ENCODE measurements around the gene BOLA2.
A peak's percentile ranks its signal among the peaks of the same experiment; 100 is the strongest.
"Not testable (repeated sequence)": the region's sequence is repeated elsewhere in the genome, so short reads cannot be mapped to it uniquely, and the experiment has no call there.

Gene BOLA2

GRCh38 chr16:29454269-29454668 lies at the start of gene BOLA2, which contains the start of gene SLX1B:
Gene BOLA2, minus strand, starts transcription at chr16:29454351. Its CDS starts 98 bp downstream, at chr16:29454253.
Gene SLX1B, plus strand, starts transcription at chr16:29454533.
- not testable (repeated sequence) for DNase-seq (ENCODE audit: low read depth, low spot score)

GRCh38 chr16:29482276-29482675 lies 28.1 kb upstream of the BOLA2 start:
- DNase-seq (ENCODE audit: low read depth, low spot score), result not testable (repeated sequence)

GRCh38 chr16:29472065-29472464 lies 17.9 kb upstream of the BOLA2 start:
- not testable (repeated sequence) for DNase-seq (ENCODE audit: low read depth, low spot score)

GRCh38 chr16:29469660-29470059 lies 15.5 kb upstream of the BOLA2 start:
- DNase-seq (ENCODE audit: low read depth, low spot score), result peak; percentile 13

- DNase-seq (ENCODE audit: low read depth, low spot score), result not testable (repeated sequence)
Measured at GRCh38 chr16:29467654-29468366, 13.7 kb upstream of the BOLA2 start.

- DNase-seq (ENCODE audit: low read depth, low spot score), result not testable (repeated sequence)
Measured at GRCh38 chr16:29466904-29467303, 12.8 kb upstream of the BOLA2 start.

- not testable (repeated sequence) for DNase-seq (ENCODE audit: low read depth, low spot score)
Measured at GRCh38 chr16:29465985-29466824, 12.1 kb upstream of the BOLA2 start.

GRCh38 chr16:29460647-29461030 lies 6.5 kb upstream of the BOLA2 start:
- not testable (repeated sequence) for DNase-seq (ENCODE audit: low read depth, low spot score)

GRCh38 chr16:29459706-29460646 lies 5.8 kb upstream of the BOLA2 start, which contains the start of gene SULT1A4:
Gene SULT1A4, plus strand, starts transcription at chr16:29459913. Its CDS starts 1,473 bp downstream, at chr16:29461386.
- DNase-seq (ENCODE audit: low read depth, low spot score), result not testable (repeated sequence)

GRCh38 chr16:29457660-29458059 lies 3.5 kb upstream of the BOLA2 start:
- not testable (repeated sequence) for DNase-seq (ENCODE audit: low read depth, low spot score)

- not testable (repeated sequence) for DNase-seq (ENCODE audit: low read depth, low spot score)
Measured at GRCh38 chr16:29454828-29455227, 677 bp upstream of the BOLA2 start.

- not testable (repeated sequence) for DNase-seq (ENCODE audit: low read depth, low spot score)
Measured at GRCh38 chr16:29453754-29454153, 397 bp downstream of the BOLA2 start.

GRCh38 chr16:29425390-29425789 lies 28.8 kb downstream of the BOLA2 start:
- not testable (repeated sequence) for DNase-seq (ENCODE audit: low read depth, low spot score)

- DNase-seq (ENCODE audit: low read depth, low spot score), result not testable (repeated sequence)
Measured at GRCh38 chr16:29423587-29423986, 30.6 kb downstream of the BOLA2 start.

GRCh38 chr16:29405249-29405648 lies 48.9 kb downstream of the BOLA2 start:
- DNase-seq (ENCODE audit: low read depth, low spot score), result not testable (repeated sequence)
